NCI-H2227 (cell line): Measurements from ENCODE around the gene THSD4.

Experiments used
- DNase-seq: peaks from one replicate; lab custom pipeline; 2025; ENCODE audit not compliant: unreplicated experiment; lab: John Stamatoyannopoulos, UW

The THSD4 gene

DNA sequence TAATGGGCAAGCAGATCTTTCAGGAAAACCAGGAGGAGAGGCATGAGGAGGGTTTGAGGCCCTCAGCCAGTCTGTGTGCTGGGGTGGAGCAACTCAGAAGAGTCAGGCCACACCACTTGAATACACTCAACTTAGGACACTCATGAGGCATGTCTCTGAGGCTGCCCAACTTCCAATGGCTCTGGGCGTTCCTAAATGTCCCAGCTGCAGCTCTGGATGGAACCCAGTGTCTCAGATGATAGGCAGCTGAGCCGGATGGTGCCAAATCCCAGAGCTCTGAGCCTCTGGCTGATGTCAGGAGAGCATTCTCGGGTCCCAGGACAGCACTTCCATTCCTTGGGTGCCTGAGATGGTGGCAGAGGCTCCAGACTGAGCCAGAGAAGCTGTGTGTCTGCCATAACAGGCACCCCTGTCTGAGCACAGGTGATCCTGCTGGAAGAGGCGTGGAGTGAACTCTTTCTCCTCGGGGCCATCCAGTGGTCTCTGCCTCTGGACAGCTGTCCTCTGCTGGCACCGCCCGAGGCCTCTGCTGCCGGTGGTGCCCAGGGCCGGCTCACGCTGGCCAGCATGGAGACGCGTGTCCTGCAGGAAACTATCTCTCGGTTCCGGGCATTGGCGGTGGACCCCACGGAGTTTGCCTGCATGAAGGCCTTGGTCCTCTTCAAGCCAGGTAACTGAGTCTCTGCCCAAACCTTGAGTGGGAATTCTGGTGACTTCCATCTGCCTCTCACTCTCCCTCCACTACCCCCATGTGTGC is 697.9 kb downstream of the THSD4 start:
- no peak for DNase-seq

DNA sequence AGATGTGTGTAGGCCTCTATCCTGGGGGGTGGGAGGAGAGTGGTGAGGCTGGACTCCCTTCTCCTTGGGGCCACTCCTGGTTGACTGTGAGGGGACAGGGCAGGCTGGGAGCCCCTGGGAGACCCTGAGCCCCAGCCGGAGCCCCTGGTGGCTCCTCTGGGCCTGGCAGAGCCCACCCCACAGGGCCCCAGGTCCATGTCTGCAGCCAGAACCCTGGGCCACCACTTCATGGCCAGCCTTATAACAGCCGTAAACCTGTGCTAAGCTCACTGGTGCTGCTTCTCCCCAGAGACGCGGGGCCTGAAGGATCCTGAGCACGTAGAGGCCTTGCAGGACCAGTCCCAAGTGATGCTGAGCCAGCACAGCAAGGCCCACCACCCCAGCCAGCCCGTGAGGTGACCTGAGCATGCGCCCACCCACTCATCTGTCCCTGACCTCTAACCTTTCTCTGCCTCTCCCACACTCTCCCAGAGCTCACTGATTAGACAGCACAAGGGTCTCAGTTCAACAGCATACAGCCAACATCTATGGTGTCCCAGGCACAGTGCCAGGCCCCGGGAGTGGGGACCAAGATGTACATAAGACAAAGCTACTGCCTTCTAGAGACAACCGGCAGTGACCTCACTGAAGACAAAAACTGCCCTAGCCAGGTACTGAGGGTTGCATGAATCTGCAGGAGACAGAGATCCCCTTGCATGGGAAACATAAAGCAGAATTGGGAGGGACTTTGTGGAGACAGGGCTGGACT is 698.6 kb downstream of the THSD4 start:
- DNase-seq: no peak

DNA sequence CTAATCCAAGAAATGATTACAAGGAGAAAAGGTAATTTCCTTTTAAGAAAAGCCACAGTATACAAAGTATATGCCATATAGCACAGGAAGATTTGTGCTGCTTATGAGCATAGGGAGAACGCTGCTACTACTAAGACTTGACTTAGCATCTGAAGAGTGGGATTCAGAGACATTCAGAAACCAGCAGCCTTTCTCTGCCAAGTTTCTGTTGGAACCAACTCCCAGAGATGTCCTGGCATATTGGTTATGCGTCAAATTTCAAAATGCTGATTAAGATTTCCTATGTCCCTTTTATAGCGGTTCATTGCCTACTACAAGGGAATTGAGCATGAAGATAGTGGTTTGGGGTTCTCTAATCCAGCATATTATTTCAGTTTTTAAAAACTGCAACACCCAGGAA is 700.0 kb downstream of the THSD4 start:
- no peak for DNase-seq

DNA sequence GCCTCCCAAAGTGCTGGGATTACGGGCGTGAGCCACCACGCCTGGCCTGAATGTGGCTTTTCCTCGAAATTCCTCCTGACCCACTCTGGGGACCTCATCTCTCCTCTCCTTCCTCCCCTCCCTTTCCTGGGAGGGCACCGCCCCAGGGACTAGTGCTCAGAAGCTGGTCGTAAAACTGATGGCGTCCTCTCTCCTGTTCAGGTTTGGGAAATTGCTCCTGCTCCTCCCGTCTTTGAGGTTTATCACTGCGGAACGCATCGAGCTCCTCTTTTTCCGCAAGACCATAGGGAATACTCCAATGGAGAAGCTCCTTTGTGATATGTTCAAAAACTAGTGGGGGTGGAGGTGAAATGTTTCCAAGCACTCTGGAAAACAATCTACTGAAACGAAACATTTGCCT is 702.1 kb downstream of the THSD4 start:
- DNase-seq: no peak

DNA sequence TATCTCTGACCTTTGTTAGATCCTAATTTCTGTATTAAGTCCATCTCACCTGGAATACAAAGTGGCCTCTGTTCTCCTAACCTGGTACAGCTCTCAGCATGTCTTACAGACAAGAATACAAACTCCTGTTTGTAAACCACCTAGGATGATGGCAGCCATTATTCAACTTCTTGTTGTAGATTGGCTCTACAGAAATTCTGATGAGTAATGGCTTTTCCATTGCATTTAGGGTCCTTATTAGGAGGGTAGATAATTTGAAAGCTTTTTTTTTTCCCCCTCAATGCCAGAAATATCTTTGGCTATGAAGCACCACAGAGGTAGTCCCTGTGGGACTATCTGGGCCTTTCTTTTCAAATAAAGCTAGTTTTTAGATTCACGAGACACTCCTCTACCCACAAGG is 704.9 kb downstream of the THSD4 start:
- DNase-seq: no peak

DNA sequence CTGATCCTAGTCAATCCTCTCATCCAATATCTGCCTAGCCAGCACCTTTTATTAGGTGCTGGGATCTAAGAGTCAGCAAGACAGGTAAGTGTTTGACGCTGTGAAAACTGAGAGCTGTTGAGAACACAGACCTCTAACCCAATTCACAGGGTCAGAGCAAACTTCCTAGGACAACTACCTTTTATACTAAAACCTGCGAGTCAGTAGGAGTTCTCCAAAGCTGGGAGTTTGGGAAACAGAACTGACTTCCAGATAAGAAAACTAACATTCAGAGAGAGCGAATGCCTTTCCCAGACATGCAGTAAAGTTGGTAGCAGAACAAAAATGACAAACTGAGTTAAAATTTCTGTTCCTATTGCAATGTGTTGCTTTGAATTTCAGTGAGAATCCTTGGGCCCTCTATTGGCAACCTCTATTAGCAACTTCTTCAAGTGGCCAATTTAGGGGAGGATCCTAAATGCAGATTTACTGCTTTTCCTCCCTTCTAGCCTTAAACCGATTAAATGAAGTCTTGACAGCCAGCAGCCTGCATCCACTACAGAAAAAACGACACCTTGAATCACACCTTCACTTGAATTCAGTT is 706.4 kb downstream of the THSD4 start:
- DNase-seq: no peak

DNA sequence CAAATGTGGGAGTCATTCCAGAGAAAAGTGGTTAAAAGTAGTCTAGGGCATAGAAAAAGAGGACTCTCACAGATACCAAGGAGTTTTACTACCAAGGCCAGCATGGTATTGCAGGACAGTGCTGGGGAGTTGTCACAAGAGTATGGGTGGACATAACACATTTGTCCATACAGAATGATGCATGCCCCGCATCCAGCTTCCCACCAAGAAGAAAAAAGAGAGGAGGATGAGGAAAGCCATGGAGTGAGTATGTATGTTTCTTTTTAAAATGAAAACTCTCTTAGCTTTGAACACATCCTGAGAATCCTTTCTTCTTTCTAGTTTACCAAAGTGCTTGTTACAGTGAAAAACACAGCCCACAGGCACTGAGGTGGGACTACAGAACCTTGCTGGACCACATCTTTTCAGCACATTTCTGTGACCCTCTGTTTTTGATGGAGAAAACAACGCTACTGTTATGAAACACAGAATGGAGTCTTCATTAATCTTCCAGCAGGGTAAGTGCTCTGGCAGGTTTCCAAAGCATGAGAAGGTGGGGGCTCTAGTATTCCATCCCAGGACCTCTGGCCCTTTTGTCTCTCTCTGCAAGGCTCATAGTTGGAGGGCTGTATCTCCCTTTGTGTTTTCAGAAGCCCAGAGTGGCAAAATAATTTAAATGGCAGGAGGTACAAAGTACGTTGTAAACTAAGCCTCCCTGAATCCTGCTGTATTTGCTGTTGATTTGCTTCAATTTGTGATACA is 707.8 kb downstream of the THSD4 start:
- no peak for DNase-seq

DNA sequence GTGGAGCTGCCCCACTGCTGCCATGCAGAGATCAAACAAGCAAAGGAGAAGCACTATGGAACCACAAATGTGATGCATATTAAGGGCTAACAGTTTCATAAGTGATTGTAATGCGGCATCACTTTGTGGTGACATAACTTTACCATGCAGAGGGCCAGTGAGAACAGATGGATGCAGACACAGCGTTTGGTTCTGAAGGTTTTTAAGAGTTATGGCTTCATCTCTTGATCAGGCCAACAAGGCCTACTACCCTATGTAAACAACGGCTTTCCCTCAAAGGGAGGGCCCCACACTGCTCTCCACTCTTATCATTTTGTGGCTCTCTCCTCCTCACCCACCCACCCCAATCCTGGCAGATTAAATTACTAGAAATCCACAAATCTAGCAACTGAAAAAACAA is 708.5 kb downstream of the THSD4 start:
- no peak for DNase-seq

DNA sequence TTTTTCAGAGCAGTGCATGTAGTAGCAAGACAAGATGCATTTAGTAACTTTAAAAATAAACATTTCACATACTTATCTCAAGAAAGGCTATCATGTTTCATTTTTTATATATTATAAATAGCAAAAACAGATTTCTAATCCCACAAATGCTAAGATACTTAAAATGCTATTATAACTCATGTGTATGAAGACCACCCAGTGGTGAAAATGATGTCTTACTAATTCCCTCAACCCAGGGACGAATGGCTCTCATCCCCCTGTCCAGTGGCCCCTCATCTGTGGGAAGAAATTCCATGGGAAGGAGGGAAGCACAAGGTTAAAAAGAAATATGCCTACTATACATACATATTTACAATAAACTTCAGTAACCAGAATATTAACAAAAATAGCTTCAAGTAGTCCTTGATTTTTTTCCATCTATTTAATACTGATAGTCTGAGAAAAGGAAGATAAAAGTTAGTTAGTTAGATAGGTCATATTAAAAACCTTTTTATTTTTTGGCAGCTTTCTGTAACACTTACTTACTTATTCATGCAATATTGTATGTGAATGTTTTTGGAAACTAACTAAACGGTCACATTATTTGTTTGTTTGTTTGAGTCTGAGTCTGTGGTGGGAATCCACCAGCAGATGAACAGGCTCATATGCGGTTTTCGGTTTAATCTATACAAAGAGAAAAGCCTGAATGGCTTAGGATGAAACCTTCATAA is 709.9 kb downstream of the THSD4 start:
- DNase-seq: no peak

DNA sequence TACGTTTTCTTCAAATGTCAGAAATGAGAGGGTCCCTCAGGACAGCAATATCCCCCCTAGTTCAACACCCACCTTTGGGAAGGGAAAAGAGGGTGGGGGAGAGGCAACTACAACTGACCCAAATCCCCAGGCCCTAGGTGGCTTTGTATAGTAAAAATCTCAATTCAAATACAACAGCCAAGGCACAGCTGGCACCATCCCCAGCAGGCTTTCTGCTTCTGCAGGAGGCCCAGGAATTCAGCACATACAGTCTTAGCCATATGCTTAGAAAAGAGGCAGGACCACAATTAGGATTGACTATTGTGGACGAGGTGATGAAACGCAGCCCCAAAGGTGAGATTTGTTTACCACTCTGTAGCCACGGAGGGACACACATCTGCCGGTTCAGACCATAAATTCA is 710.9 kb downstream of the THSD4 start:
- no peak for DNase-seq

DNA sequence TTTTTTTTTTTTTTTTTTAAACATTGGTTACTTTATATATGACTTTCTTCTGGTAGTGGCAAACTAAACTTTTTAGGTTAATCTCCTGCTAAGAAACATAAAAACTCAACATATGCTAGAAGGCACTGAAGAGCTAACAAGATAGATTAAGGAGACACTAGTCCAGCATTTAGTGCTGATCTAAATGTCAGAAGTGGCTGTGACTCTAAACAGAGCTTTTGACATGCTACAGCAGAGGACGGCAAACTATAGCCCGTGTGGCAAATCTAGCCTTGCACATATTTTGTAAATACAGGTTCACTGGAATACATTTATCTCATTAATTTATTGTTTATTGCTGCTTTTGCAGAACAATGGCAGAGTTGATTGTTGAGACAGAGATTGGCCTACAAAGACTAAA is 715.7 kb downstream of the THSD4 start:
- DNase-seq: no peak
